Spleen (tissue), 7 donors: Measurements from ENCODE around the gene ZNF814.
"Not testable (repeated sequence)": the region's sequence is repeated elsewhere in the genome, so short reads cannot be mapped to it uniquely, and the experiment has no call there.

Source experiments
- CTCF ChIP-seq, 11 experiments: fragments of 200-600 bp in 7 of 11; fragments of 450-650 bp in 4 of 11; sonication (generic) in 4 of 11; IDR thresholded peaks in 8 of 11; conservative IDR thresholded peaks in 3 of 11; 1 replicate in 7 of 11; 2 replicates in 4 of 11; pipeline versions ENCODE4 v1.4.0 to v1.8.0; 2016 to 2021; ENCODE audit warnings: antibody characterized with exemption in 11 of 11, inconsistent platforms in 4 of 11, mild to moderate bottlenecking in 1 of 11
- POLR2A ChIP-seq, 3 donors: fragments of 450-650 bp; IDR thresholded peaks; one replicate each; pipeline ENCODE4 v1.5.1; 2017; ENCODE audit warnings: antibody characterized with exemption in 3 of 3, mild to moderate bottlenecking in 1 of 3
- donor health status: DM: no; HTN: no; CAD: no; lungs with moderate emphysema.
- donor health status: DM: no; HTN: no; CAD: no.
- donor health status: DM: no; HTN: no; CAD: no.

GRCh38 chr19:57890706-57891105 is 1.9 kb upstream of the ZNF814 start:
- not testable (repeated sequence) for TF ChIP-seq CTCF (IDR thresholded peaks at IDR 0.05 in 8 of 11, conservative IDR thresholded peaks at IDR 0.05 in 3 of 11); POLR2A (IDR thresholded peaks at IDR 0.05)
